Smooth muscle cell (in vitro differentiated cells): ENCODE measurements around the gene ZMAT2. TPM values are rescaled to one million over a fixed set of nuclear protein-coding genes. Genes with fewer than 3 reads are reported as not detected.

Experiments
- polyA plus RNA-seq: library from polyadenylated mRNA; unstranded; fragments of >200 nt; fragmentation: Nextera tagmentation; extraction: Ambion mirVana; gene quantifications from 2 replicates; pipeline ENCODE4 v1.2.1, GENCODE V29; 2016
- small RNA-seq: library from RNA; depleted of rRNA; stranded (forward); fragments of <200 nt; gene quantifications from one replicate; pipeline ENCODE3, GENCODE V24; 2014
- total RNA-seq: library from RNA; depleted of rRNA; stranded (reverse); fragments of >200 nt; gene quantifications from 2 replicates; pipeline ENCODE4 v1.2.3, GENCODE V29; 2014

Gene ZMAT2
- total and polyA plus RNA-seq, 2 experiments from 2014 or later: 32.9 to 34.6 TPM

Small RNA genes lying within 50 kb of the gene (small RNA-seq; reads per million reads assigned to genes)
- 82.2 reads per million, percentile 98 among the genes with 10 or more reads in this experiment for gene VTRNA1-1
- 37.4 reads per million, percentile 94 among the genes with 10 or more reads in this experiment for gene VTRNA1-2
- gene VTRNA1-3: 2.5 reads per million, percentile 49 among the genes with 10 or more reads in this experiment

Other genes with a start within 250 kb of the ZMAT2 start
- gene EIF4EBP3, start 152.8 kb upstream of the ZMAT2 start, total RNA-seq: not detected in 2 replicates
- 3.4 and 4.1 TPM in 2 replicates for gene EIF4EBP3, start 152.8 kb upstream of the ZMAT2 start, polyA plus RNA-seq
- 44.6 and 61.4 TPM in 2 replicates for gene SRA1, start 143.0 kb upstream of the ZMAT2 start, total RNA-seq
- 144 and 146 TPM in 2 replicates for gene SRA1, start 143.0 kb upstream of the ZMAT2 start, polyA plus RNA-seq
- gene APBB3, start 135.8 kb upstream of the ZMAT2 start, total RNA-seq: 11.5 and 19.0 TPM in 2 replicates
- 18.8 and 28.3 TPM in 2 replicates for gene APBB3, start 135.8 kb upstream of the ZMAT2 start, polyA plus RNA-seq
- 38.1 and 42.7 TPM in 2 replicates for gene SLC35A4, start 135.6 kb upstream of the ZMAT2 start, total RNA-seq
- gene SLC35A4, start 135.6 kb upstream of the ZMAT2 start, polyA plus RNA-seq: 75.4 and 82.9 TPM in 2 replicates
- 0.54 TPM in 1 of 2 replicates, not detected in the other for gene CD14, start 67.3 kb upstream of the ZMAT2 start, total RNA-seq
- 0.09 and 0.69 TPM in 2 replicates for gene CD14, start 67.3 kb upstream of the ZMAT2 start, polyA plus RNA-seq
- 3.3 and 11.4 TPM in 2 replicates for gene TMCO6, start 61.0 kb upstream of the ZMAT2 start, total RNA-seq
- 4.4 and 5.9 TPM in 2 replicates for gene TMCO6, start 61.0 kb upstream of the ZMAT2 start, polyA plus RNA-seq
- 24.3 and 63.0 TPM in 2 replicates for gene NDUFA2, start 52.8 kb upstream of the ZMAT2 start, total RNA-seq
- 120 and 126 TPM in 2 replicates for gene NDUFA2, start 52.8 kb upstream of the ZMAT2 start, polyA plus RNA-seq
- 85.1 and 87.5 TPM in 2 replicates for gene IK, start 52.6 kb upstream of the ZMAT2 start, total RNA-seq
- 77.6 and 79.3 TPM in 2 replicates for gene IK, start 52.6 kb upstream of the ZMAT2 start, polyA plus RNA-seq
- 11.2 and 14.2 TPM in 2 replicates for gene WDR55, start 35.5 kb upstream of the ZMAT2 start, total RNA-seq
- gene WDR55, start 35.5 kb upstream of the ZMAT2 start, polyA plus RNA-seq: 20.6 and 23.6 TPM in 2 replicates
- 0.27 and 2.2 TPM in 2 replicates for gene DND1, start 26.9 kb upstream of the ZMAT2 start, total RNA-seq
- gene DND1, start 26.9 kb upstream of the ZMAT2 start, polyA plus RNA-seq: 0.31 and 0.64 TPM in 2 replicates
- gene HARS1, start 9.1 kb upstream of the ZMAT2 start, total RNA-seq: 29.4 and 54.5 TPM in 2 replicates
- gene HARS1, start 9.1 kb upstream of the ZMAT2 start, polyA plus RNA-seq: 72.1 and 83.8 TPM in 2 replicates
- gene HARS2, start 9.0 kb upstream of the ZMAT2 start, total RNA-seq: 15.3 and 19.3 TPM in 2 replicates
- 24.3 and 25.7 TPM in 2 replicates for gene HARS2, start 9.0 kb upstream of the ZMAT2 start, polyA plus RNA-seq
- 0.04 TPM in 1 of 2 replicates, not detected in the other for gene PCDHA1, start 85.7 kb downstream of the ZMAT2 start, total RNA-seq
- gene PCDHA1, start 85.7 kb downstream of the ZMAT2 start, polyA plus RNA-seq: not detected in 2 replicates
- 3.0 and 4.7 TPM in 2 replicates for gene PCDHA2, start 94.4 kb downstream of the ZMAT2 start, total RNA-seq
- 2.5 and 2.7 TPM in 2 replicates for gene PCDHA2, start 94.4 kb downstream of the ZMAT2 start, polyA plus RNA-seq
- 3.2 and 3.9 TPM in 2 replicates for gene PCDHA3, start 100.6 kb downstream of the ZMAT2 start, total RNA-seq
- gene PCDHA3, start 100.6 kb downstream of the ZMAT2 start, polyA plus RNA-seq: 0.47 and 0.89 TPM in 2 replicates
- 7.1 and 10.8 TPM in 2 replicates for gene PCDHA4, start 106.6 kb downstream of the ZMAT2 start, total RNA-seq
- gene PCDHA4, start 106.6 kb downstream of the ZMAT2 start, polyA plus RNA-seq: 4.1 and 5.0 TPM in 2 replicates
- gene PCDHA5, start 121.2 kb downstream of the ZMAT2 start, total RNA-seq: 0.31 and 1.7 TPM in 2 replicates
- gene PCDHA5, start 121.2 kb downstream of the ZMAT2 start, polyA plus RNA-seq: 0.05 and 0.14 TPM in 2 replicates
- gene PCDHA6, start 127.5 kb downstream of the ZMAT2 start, total RNA-seq: 1.2 and 2.4 TPM in 2 replicates
- gene PCDHA6, start 127.5 kb downstream of the ZMAT2 start, polyA plus RNA-seq: 0.17 and 0.22 TPM in 2 replicates
- 2.4 and 3.1 TPM in 2 replicates for gene PCDHA7, start 133.8 kb downstream of the ZMAT2 start, total RNA-seq
- gene PCDHA7, start 133.8 kb downstream of the ZMAT2 start, polyA plus RNA-seq: 0.37 and 1.0 TPM in 2 replicates
- 0.40 and 0.94 TPM in 2 replicates for gene PCDHA8, start 140.7 kb downstream of the ZMAT2 start, total RNA-seq
- 0.40 and 0.45 TPM in 2 replicates for gene PCDHA8, start 140.7 kb downstream of the ZMAT2 start, polyA plus RNA-seq
- gene PCDHA9, start 147.9 kb downstream of the ZMAT2 start, total RNA-seq: 1.7 and 2.1 TPM in 2 replicates
- 0.27 and 0.43 TPM in 2 replicates for gene PCDHA9, start 147.9 kb downstream of the ZMAT2 start, polyA plus RNA-seq
- 16.1 and 19.6 TPM in 2 replicates for gene PCDHA10, start 155.4 kb downstream of the ZMAT2 start, total RNA-seq
- 9.0 and 10.1 TPM in 2 replicates for gene PCDHA10, start 155.4 kb downstream of the ZMAT2 start, polyA plus RNA-seq
- gene PCDHA11, start 168.5 kb downstream of the ZMAT2 start, total RNA-seq: 2.1 and 3.8 TPM in 2 replicates
- 1.6 and 3.0 TPM in 2 replicates for gene PCDHA11, start 168.5 kb downstream of the ZMAT2 start, polyA plus RNA-seq
- 7.3 and 9.6 TPM in 2 replicates for gene PCDHA12, start 174.9 kb downstream of the ZMAT2 start, total RNA-seq
- gene PCDHA12, start 174.9 kb downstream of the ZMAT2 start, polyA plus RNA-seq: 2.2 and 2.9 TPM in 2 replicates
- gene PCDHA13, start 181.7 kb downstream of the ZMAT2 start, total RNA-seq: 0.99 and 2.5 TPM in 2 replicates
- 0.30 and 1.3 TPM in 2 replicates for gene PCDHA13, start 181.7 kb downstream of the ZMAT2 start, polyA plus RNA-seq
- gene PCDHAC1, start 225.9 kb downstream of the ZMAT2 start, total RNA-seq: 5.6 and 9.3 TPM in 2 replicates
- 0.13 and 0.97 TPM in 2 replicates for gene PCDHAC1, start 225.9 kb downstream of the ZMAT2 start, polyA plus RNA-seq